ENCODE measurements around the gene OR10T2. TPM values are rescaled to one million over a fixed set of nuclear protein-coding genes. Genes with fewer than 3 reads are reported as not detected.

The OR10T2 gene
- total RNA-seq, 1 donor from 2014 or later = not detected

DNA sequence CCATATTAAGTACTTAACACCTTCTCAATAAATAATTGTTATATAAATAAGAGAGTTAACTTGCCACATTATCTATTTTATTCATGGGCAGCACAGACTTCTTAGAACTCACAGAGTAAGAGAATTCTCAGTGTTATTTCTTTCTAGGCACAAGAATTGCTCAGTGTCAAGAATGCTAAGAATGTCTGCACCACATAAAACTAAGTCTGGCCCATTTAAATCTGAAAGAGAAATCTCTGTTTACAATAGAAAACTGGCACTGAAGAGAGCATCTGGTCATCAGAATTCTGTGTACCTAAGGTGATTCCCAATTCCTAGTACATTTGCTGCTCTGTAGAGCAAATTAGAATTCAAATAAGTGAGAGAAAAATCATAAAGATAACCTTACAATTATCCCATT is 22.9 kb upstream of the OR10T2 start:
- H3K4me3 Mint-ChIP-seq = no peak overlapping the region
- H3K27me3 Mint-ChIP-seq (ENCODE audit: low read depth) = peaks cover 5% of the 10 kb centered on the region
- H3K36me3 Mint-ChIP-seq (ENCODE audit: low read depth) = no peaks in the 10 kb centered on the region
- TF ChIP-seq, protein P1, sequence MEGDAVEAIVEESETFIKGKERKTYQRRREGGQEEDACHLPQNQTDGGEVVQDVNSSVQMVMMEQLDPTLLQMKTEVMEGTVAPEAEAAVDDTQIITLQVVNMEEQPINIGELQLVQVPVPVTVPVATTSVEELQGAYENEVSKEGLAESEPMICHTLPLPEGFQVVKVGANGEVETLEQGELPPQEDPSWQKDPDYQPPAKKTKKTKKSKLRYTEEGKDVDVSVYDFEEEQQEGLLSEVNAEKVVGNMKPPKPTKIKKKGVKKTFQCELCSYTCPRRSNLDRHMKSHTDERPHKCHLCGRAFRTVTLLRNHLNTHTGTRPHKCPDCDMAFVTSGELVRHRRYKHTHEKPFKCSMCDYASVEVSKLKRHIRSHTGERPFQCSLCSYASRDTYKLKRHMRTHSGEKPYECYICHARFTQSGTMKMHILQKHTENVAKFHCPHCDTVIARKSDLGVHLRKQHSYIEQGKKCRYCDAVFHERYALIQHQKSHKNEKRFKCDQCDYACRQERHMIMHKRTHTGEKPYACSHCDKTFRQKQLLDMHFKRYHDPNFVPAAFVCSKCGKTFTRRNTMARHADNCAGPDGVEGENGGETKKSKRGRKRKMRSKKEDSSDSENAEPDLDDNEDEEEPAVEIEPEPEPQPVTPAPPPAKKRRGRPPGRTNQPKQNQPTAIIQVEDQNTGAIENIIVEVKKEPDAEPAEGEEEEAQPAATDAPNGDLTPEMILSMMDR (conservative IDR thresholded peaks at IDR 0.05) = no peak
- H3K27ac Mint-ChIP-seq (ENCODE audit: unreplicated experiment) = no peak overlapping the region
- H3K4me1 Mint-ChIP-seq = no peaks in the 10 kb centered on the region
- H3K9me3 Mint-ChIP-seq = peaks cover 5% of the 10 kb centered on the region
- no peak for DNase-seq (ENCODE audit: low read depth, low spot score)

DNA sequence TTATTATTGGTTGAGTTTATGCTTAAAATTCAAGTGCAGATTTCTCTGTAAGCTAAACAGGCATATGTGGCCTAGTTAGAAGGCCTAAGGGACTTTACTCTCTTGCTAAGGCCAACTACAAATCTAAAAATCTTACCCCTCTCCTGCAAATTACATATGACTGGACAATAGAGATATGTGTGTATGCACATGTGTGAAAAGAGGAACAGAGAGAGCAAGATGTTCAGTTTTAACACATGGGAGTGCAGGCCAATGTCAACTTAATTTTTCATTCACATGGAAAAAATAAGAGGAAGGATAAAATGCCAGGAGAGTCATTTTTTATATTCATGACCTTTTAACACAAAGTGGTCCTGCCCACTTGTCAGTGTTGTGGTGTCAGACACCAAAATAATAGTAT is 18.3 kb upstream of the OR10T2 start:
- no peak for DNase-seq (ENCODE audit: low read depth, low spot score)
- TF ChIP-seq, protein P1 (conservative IDR thresholded peaks at IDR 0.05) = no peak
- H3K9me3 Mint-ChIP-seq = peaks cover 5% of the 10 kb centered on the region
- H3K4me3 Mint-ChIP-seq = no peak overlapping the region
- H3K4me1 Mint-ChIP-seq = no peaks in the 10 kb centered on the region
- no peaks in the 10 kb centered on the region for H3K36me3 Mint-ChIP-seq (ENCODE audit: low read depth)
- H3K27me3 Mint-ChIP-seq (ENCODE audit: low read depth) = peaks cover 5% of the 10 kb centered on the region
- H3K27ac Mint-ChIP-seq (ENCODE audit: unreplicated experiment) = no peak overlapping the region

DNA sequence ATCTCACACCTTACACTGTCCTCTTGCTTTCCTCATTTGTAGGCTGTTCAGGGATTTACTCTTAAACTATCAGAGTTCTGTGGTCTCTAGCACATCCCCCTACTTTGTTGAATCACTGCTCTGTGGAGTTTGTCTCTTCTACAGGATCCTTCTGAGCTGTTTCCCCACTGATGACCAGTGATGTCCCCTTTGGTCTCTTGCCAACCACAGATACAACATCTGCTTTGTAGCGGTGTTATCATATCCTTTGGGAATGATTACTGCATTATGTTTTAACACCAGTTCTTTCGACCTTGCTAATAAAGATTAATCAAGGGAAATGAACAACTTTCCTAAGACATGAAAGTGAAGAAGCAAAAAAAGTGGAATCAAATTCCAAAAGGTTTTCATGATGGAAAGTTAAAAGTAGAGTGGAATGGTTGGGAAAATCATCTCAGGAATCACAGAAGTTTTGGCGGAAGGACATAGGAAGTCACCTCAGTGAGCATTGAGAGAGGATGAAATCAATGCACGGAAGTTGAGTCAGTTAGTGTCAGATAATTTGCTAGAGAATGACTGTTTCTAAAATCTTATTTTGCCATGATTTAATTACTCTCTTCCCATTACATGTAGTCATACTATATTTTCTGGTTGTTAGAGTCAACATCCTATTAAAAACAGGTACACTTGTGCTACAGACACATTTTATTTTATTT is 15.5 kb upstream of the OR10T2 start:
- H3K4me3 Mint-ChIP-seq = no peak overlapping the region
- no peak for DNase-seq (ENCODE audit: low read depth, low spot score)
- H3K27ac Mint-ChIP-seq (ENCODE audit: unreplicated experiment) = no peak overlapping the region
- H3K36me3 Mint-ChIP-seq (ENCODE audit: low read depth) = no peaks in the 10 kb centered on the region
- TF ChIP-seq, protein P1 (conservative IDR thresholded peaks at IDR 0.05) = no peak
- H3K4me1 Mint-ChIP-seq = no peaks in the 10 kb centered on the region
- H3K9me3 Mint-ChIP-seq = no peaks in the 10 kb centered on the region
- peaks cover 2% of the 10 kb centered on the region for H3K27me3 Mint-ChIP-seq (ENCODE audit: low read depth)

DNA sequence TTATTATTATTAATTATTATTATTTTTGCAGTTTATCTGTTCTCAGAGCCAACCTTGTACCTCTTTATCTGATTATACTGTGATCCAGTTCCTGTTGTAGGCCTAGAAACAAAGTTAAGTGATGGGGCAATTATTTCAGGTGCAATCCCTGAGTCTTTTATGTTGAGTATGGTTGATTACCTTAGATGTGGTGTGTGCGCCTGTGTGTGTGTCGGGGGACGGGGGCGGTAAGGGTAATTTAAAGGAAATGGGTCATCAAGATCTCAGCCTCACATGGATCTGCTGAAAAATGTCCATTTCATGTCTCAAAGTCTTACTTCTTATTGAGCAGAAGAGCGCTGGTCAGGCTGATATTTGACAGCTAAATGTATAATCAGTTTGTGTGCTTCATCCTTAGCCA is 7.8 kb upstream of the OR10T2 start:
- peaks cover 4% of the 10 kb centered on the region for H3K27me3 Mint-ChIP-seq (ENCODE audit: low read depth)
- H3K9me3 Mint-ChIP-seq = no peaks in the 10 kb centered on the region
- H3K4me1 Mint-ChIP-seq = no peaks in the 10 kb centered on the region
- no peaks in the 10 kb centered on the region for H3K36me3 Mint-ChIP-seq (ENCODE audit: low read depth)
- TF ChIP-seq, protein P1 (conservative IDR thresholded peaks at IDR 0.05) = no peak
- DNase-seq (ENCODE audit: low read depth, low spot score) = no peak
- H3K27ac Mint-ChIP-seq (ENCODE audit: unreplicated experiment) = no peak overlapping the region
- no peak overlapping the region for H3K4me3 Mint-ChIP-seq

DNA sequence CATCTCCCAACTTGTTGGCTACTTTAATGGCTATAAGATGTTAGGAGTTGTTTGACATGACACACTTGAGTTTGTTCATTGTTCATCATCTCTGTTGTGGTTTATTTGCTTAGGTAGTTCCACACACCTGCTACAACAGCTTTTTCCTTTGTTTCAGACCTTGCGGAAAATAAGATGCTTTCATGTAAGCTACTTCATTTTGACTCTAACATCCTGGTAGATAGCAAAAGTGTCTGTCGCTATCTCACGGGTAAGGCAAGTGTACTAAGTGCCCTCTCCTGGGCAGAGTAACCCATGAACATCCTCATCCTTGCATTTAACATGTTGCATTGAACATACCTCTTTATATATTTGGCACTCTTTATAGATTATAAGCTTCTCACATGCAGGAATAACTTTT is 1.6 kb upstream of the OR10T2 start:
- DNase-seq (ENCODE audit: low read depth, low spot score) = no peak
- H3K36me3 Mint-ChIP-seq (ENCODE audit: low read depth) = no peaks in the 10 kb centered on the region
- H3K4me1 Mint-ChIP-seq = no peaks in the 10 kb centered on the region
- H3K9me3 Mint-ChIP-seq = no peaks in the 10 kb centered on the region
- H3K27me3 Mint-ChIP-seq (ENCODE audit: low read depth) = peaks cover 20% of the 10 kb centered on the region
- H3K4me3 Mint-ChIP-seq = no peak overlapping the region
- H3K27ac Mint-ChIP-seq (ENCODE audit: unreplicated experiment) = no peak overlapping the region
- TF ChIP-seq, protein P1 (conservative IDR thresholded peaks at IDR 0.05) = no peak
